Breast epithelium (tissue), 3 donors: Measurements from ENCODE around the gene MPP3.

Experiments
- CTCF ChIP-seq, 3 donors: fragments of 450-650 bp; IDR thresholded peaks; one replicate each; pipeline ENCODE4 v1.5.1; 2016 to 2017; ENCODE audit warnings: antibody characterized with exemption in 3 of 3, mild to moderate bottlenecking in 3 of 3, moderate library complexity in 3 of 3
- POLR2A ChIP-seq: fragments of 450-650 bp; IDR thresholded peaks from one replicate; pipeline ENCODE4 v1.6.1; 2016; ENCODE audit warnings: antibody characterized with exemption, mild to moderate bottlenecking, moderate library complexity
- POLR2AphosphoS5 ChIP-seq, 3 donors: sonication (generic); formaldehyde crosslinking; IDR thresholded peaks; one replicate each; pipeline ENCODE4 v1.6.1; 2017; ENCODE audit warnings: antibody characterized with exemption in 3 of 3

DNA sequence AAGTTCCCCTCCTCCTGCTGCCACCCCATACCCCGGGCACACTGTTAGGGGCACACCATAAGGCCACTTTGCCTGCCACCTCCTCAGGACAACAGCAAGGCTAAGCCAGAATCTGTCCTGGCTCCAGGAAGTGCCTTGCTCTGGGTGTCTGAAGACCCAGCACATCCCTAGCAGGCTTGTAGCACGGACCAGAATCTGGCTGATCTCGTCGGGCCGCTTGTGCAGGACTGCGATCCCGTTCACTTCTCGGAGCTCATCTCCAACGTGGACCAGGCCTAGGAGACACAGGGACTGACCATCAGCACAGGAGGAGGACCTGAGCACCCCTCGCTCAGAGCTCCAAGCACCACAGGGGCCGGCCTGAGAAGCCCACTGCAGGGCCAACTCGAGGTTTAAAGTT lies 7.4 kb downstream of the MPP3 start:
- TF ChIP-seq CTCF (IDR thresholded peaks at IDR 0.05), result no peak
- no peak for TF ChIP-seq POLR2A
- no peak for TF ChIP-seq POLR2AphosphoS5 (IDR thresholded peaks at IDR 0.05)
